ENCODE data around the gene CHIC2. TPM values are rescaled to one million over a fixed set of nuclear protein-coding genes. Genes with fewer than 3 reads are reported as not detected.

The CHIC2 gene
- total RNA-seq, 2 experiments from 2014 or later, result 30.4 to 38.6 TPM

DNA sequence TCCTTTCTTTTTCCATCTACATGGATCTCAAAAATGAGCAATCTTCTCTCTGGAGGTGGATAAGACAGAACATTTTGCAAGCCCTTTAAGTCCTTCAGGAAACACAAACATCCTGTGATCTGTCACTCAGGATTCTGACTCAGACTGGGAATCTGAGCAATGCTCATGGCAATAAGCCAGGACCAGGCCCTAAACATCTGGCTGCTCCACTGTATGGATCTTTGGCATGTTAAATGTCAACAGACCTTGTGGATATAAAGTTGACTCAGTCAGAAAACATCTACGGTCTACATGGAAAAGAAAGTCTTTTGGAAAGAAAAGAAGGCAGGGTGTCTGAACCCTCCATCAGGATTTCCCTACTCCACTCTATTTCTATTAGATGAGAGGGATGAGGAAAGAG lies 17.8 kb upstream of the CHIC2 start:
- no peak for DNase-seq (ENCODE audit: low spot score)
- H3K79me2 ChIP-seq (ENCODE audit: insufficient read depth, low read depth, low read length), result no peaks in the 10 kb centered on the region
- POLR2A ChIA-PET, result no interaction called here
- H3K9me3 ChIP-seq (ENCODE audit: low read length), result no peaks in the 10 kb centered on the region
- no peak overlapping the region for H3K27ac ChIP-seq (ENCODE audit: low read depth, low read length, poor library complexity, severe bottlenecking)
- H4K20me1 ChIP-seq (ENCODE audit: insufficient read depth, low read length), result no peaks in the 10 kb centered on the region
- intact Hi-C loops (cut with micrococcal nuclease; ENCODE audit: unreplicated experiment), result no loop called here
- H3K4me3 ChIP-seq (ENCODE audit: low read depth, low read length, poor library complexity, severe bottlenecking), result no peak overlapping the region
- H2AFZ ChIP-seq (ENCODE audit: low read length), result no peak overlapping the region
- no peaks in the 10 kb centered on the region for H3K4me1 ChIP-seq (ENCODE audit: insufficient read depth, low read length, poor library complexity, severe bottlenecking)
- CTCF ChIA-PET (ENCODE audit: unreplicated experiment), result no interaction called here
- TF ChIP-seq EZH2phosphoT487 (IDR thresholded peaks at IDR 0.05; ENCODE audit: borderline replicate concordance, low read depth, low read length), result no peak
- TF ChIP-seq, protein P1, sequence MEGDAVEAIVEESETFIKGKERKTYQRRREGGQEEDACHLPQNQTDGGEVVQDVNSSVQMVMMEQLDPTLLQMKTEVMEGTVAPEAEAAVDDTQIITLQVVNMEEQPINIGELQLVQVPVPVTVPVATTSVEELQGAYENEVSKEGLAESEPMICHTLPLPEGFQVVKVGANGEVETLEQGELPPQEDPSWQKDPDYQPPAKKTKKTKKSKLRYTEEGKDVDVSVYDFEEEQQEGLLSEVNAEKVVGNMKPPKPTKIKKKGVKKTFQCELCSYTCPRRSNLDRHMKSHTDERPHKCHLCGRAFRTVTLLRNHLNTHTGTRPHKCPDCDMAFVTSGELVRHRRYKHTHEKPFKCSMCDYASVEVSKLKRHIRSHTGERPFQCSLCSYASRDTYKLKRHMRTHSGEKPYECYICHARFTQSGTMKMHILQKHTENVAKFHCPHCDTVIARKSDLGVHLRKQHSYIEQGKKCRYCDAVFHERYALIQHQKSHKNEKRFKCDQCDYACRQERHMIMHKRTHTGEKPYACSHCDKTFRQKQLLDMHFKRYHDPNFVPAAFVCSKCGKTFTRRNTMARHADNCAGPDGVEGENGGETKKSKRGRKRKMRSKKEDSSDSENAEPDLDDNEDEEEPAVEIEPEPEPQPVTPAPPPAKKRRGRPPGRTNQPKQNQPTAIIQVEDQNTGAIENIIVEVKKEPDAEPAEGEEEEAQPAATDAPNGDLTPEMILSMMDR (conservative IDR thresholded peaks at IDR 0.05; ENCODE audit: low read length), result no peak
- no peaks in the 10 kb centered on the region for H3K36me3 ChIP-seq (ENCODE audit: insufficient read depth, low read length)
- H3K4me2 ChIP-seq (ENCODE audit: low read length), result no peak overlapping the region
- H3K9me2 ChIP-seq (ENCODE audit: insufficient read depth, low read length), result no peaks in the 10 kb centered on the region
- no TSS peak for BruUV-seq (replicated peaks)

GRCh38 chr4:54077812-54078211 lies 13.4 kb upstream of the CHIC2 start:
- Histone ChIP-seq H3K9me2 (ENCODE audit: insufficient read depth, low read length) (no peaks in the 10 kb centered on the region), H3K9me3 (ENCODE audit: low read length) (no peaks in the 10 kb centered on the region), H3K79me2 (ENCODE audit: insufficient read depth, low read depth, low read length) (no peaks in the 10 kb centered on the region), H2AFZ (ENCODE audit: low read length) (no peak overlapping the region), H3K4me2 (ENCODE audit: low read length) (no peak overlapping the region), H3K4me1 (ENCODE audit: insufficient read depth, low read length, poor library complexity, severe bottlenecking) (no peaks in the 10 kb centered on the region), H3K27ac (ENCODE audit: low read depth, low read length, poor library complexity, severe bottlenecking) (no peak overlapping the region), H4K20me1 (ENCODE audit: insufficient read depth, low read length) (no peaks in the 10 kb centered on the region), H3K36me3 (ENCODE audit: insufficient read depth, low read length) (no peaks in the 10 kb centered on the region), H3K4me3 (ENCODE audit: low read depth, low read length, poor library complexity, severe bottlenecking) (no peak overlapping the region)
- POLR2A ChIA-PET, result interaction anchor here (0.8 to 3.9 kb wide), 2 partner anchors 8 to 12 kb away, joined by 3 to 20 read pairs; no protein-coding TSS in a partner anchor
- CTCF ChIA-PET (ENCODE audit: unreplicated experiment), result no interaction called here
- TF ChIP-seq EZH2phosphoT487 (IDR thresholded peaks at IDR 0.05; ENCODE audit: borderline replicate concordance, low read depth, low read length), result no peak
- TF ChIP-seq, protein P1 (conservative IDR thresholded peaks at IDR 0.05; ENCODE audit: low read length), result no peak
- no peak for DNase-seq (ENCODE audit: low spot score)
- intact Hi-C loops (cut with micrococcal nuclease; ENCODE audit: unreplicated experiment), result no loop called here
- BruUV-seq (replicated peaks), result no TSS peak

GRCh38 chr4:54076673-54077072 lies 12.3 kb upstream of the CHIC2 start:
- H3K9me2 ChIP-seq (ENCODE audit: insufficient read depth, low read length), result no peaks in the 10 kb centered on the region
- no TSS peak for BruUV-seq (replicated peaks)
- intact Hi-C loops (cut with micrococcal nuclease; ENCODE audit: unreplicated experiment), result no loop called here
- H3K4me1 ChIP-seq (ENCODE audit: insufficient read depth, low read length, poor library complexity, severe bottlenecking), result no peaks in the 10 kb centered on the region
- no peak overlapping the region for H3K4me3 ChIP-seq (ENCODE audit: low read depth, low read length, poor library complexity, severe bottlenecking)
- H3K79me2 ChIP-seq (ENCODE audit: insufficient read depth, low read depth, low read length), result no peaks in the 10 kb centered on the region
- no peak overlapping the region for H3K27ac ChIP-seq (ENCODE audit: low read depth, low read length, poor library complexity, severe bottlenecking)
- ChIA-PET CTCF (ENCODE audit: unreplicated experiment) (no interaction called here), POLR2A (interaction anchor here (2.0 to 3.9 kb wide), 2 partner anchors 10 kb away, joined by 8 to 20 read pairs; no protein-coding TSS in a partner anchor)
- H2AFZ ChIP-seq (ENCODE audit: low read length), result no peak overlapping the region
- no peak for TF ChIP-seq EZH2phosphoT487 (IDR thresholded peaks at IDR 0.05; ENCODE audit: borderline replicate concordance, low read depth, low read length)
- TF ChIP-seq, protein P1 (conservative IDR thresholded peaks at IDR 0.05; ENCODE audit: low read length), result no peak
- no peak overlapping the region for H3K4me2 ChIP-seq (ENCODE audit: low read length)
- no peaks in the 10 kb centered on the region for H4K20me1 ChIP-seq (ENCODE audit: insufficient read depth, low read length)
- no peak for DNase-seq (ENCODE audit: low spot score)
- H3K36me3 ChIP-seq (ENCODE audit: insufficient read depth, low read length), result no peaks in the 10 kb centered on the region
- no peaks in the 10 kb centered on the region for H3K9me3 ChIP-seq (ENCODE audit: low read length)
